Activated T-cell treated with anti-CD3 and anti-CD28 coated beads for 1 hour (primary cell): ENCODE results near the gene DOCK1.

ENCODE experiments used
- DNase-seq: peaks from one replicate; pipeline ENCODE4 v3.0.0-alpha.2; 2020; ENCODE audit warnings: low read depth

Gene DOCK1

DNA sequence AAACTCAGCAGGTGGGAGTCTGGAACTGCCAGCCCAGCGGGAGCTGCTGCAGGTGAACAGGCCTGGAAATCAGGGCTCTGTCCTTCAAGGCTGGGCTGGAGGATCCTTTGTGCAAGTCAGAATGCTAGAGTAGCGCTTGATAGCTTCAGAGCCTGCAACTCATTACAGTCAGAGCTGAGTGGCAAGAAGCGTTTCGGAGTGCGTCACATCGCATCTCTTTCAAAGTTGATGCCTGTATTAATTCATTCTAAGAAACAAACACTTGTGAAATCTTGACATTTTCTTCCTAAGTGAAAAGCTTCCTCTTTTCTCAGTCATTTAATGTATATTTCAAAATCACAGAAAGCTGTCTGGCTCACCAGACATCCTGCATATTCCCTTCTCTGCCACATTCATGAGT is 522.7 kb downstream of the DOCK1 start:
- no peak for DNase-seq

GRCh38 chr10:127428385-127428980 is 523.3 kb downstream of the DOCK1 start:
- DNase-seq, result no peak

- no peak for DNase-seq
Measured at GRCh38 chr10:127429601-127430312, 524.5 kb downstream of the DOCK1 start.

GRCh38 chr10:127431525-127431924 is 526.3 kb downstream of the DOCK1 start:
- DNase-seq, result no peak

DNA sequence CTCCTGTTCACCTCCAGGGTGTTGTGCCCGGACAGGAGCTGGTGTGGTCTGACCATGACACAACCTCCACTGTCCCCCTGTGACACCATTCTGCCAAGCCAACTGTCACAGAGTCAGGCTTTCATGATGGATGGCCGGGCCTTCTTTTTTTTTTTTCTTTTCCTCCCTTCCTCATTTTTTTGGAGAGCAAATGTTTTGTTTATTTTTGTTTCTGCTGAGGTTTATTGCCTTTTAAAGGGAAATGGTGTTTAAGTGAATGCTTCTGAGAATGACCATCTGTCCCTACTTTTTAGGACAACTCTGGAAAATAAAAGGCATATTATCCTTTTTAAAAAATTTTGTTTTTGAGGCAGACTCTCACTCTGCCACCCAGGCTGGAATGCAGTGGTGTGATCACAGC is 528.8 kb downstream of the DOCK1 start:
- no peak for DNase-seq

DNA sequence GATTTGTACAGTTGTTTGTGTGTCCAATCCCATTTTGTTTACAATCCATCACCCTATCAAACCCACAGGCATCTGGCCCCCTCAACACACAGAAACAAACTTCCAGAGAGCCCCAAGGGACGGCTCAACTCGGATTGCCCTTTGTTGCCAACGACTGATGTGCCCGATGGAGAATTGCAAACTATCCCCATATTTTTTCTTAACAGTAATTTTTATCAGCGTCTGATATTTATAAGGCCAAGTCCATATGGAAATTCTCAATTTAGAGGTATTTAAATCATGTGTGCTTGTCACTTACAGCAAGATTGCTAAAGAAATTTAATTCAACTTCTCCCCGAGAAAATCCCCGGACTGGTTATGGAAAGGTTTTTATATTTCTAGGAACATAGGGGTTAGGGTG is 530.0 kb downstream of the DOCK1 start:
- no peak for DNase-seq

- no peak for DNase-seq
Measured at GRCh38 chr10:127440371-127440770, 535.1 kb downstream of the DOCK1 start.

DNA sequence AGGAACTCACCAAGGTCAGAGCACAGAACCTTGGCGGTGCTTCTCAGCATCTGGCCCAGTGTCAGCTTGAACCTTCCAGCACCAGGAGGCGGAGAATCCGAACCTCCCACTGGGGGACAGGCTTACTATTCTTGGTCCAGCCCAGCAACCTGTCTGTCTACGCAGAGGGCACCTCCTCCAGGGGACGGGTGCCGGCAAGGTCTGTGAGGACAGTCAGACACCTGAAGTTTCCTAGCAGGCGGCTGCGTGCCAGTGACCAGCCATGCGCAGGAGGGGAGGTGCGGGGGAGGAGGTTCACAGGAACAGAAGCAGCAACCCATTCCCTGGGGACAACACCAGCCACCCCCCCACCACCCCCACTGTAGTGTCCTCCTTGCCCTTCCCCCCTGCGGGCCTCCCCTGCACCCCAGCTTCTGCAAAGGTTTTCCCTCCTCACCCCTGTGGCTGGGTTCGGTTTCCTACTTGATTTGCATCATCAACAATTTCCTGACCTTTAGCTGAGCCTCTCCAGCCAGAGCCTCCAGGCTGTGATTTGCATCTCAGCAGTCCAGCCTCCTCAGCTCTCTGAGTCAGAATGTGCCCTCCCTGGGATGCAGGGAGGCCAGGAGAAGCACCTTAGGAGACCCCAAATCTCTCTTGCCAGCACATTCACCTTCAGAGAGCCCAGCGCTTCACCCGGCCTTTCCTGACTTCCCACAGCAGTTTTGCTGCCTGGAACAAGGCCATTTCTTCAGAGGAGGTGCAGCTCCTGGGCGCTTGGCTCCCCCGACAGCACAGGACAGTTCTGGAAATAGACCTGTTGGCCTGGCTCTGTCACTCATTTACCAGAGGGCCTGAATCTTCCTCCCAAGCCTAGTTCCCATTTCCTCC is 536.4 kb downstream of the DOCK1 start:
- no peak for DNase-seq

DNA sequence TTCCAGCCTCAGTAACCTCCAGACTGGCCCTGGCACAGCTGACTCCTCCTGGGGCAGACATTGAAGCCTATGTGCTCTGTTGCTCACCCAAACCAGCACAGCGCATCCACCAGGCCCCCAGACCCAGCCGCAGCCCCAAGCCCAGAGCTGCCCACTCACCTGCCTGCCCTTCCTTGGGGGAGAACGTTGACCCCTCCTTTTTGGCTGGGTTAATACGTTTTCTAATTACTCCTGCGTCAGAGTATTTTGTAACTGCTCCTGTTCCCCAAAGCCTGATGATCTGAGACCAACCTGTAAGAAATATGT is 536.9 kb downstream of the DOCK1 start:
- no peak for DNase-seq

- no peak for DNase-seq
Measured at GRCh38 chr10:127444155-127444554, 538.9 kb downstream of the DOCK1 start.

DNA sequence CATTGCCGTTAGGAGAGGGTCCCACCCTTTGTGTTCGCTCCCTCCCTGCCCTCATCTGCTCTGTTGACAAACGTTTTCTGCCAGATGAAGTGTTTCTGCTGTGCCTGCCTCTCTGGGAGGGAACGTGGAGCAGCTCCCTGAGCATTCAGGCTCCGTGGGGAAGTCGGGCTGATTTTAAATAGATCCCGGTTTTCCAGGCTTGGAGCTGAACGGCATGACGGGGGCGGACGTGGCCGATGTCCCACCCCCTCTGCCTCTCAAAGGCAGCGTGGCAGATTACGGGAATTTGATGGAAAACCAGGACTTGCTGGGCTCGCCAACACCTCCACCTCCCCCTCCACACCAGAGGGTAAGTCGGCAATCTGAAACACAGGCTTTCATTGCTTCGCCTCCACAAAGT is 542.0 kb downstream of the DOCK1 start:
- DNase-seq, result no peak

- no peak for DNase-seq
Measured at GRCh38 chr10:127449490-127449889, 544.3 kb downstream of the DOCK1 start.

DNA sequence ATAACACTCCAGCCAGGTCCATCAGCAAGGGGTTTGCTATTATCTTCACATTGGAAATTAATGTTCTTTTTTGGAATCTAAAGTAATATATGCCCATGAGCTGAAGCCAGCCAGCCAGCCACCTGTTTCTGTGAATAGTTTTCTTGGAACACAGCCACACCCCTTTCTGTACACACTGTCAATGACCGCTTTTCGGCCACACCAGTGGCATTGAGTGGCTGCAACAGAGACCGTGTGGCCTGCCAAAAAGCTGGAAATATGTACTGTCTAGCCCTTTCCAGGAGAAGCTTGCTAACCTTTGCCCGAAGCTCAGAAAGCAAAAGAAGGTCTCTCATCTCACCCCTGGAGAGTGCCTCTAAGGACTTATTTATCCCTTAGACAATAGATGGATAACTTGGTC is 545.4 kb downstream of the DOCK1 start:
- no peak for DNase-seq

GRCh38 chr10:127451628-127452027 is 546.4 kb downstream of the DOCK1 start:
- DNase-seq, result no peak

DNA sequence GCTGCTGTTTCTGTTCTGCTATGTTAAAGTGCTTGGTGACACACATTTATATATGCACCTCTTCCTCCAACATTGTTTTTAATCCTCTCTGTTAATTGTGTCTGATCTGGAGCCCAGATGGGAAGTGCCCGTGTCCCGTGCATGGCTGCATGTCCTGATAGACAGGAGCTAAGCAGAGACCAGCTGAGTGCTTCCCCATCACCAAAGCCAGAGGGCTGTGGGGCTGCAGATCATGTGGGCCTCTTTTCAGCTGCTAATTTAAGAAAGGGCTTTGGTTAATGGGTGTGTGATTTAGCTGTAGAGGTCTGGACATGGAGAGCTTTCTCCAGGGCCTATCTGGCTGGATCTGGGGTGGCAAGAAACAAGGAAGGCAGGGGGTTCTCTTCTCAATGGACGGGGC is 547.3 kb downstream of the DOCK1 start:
- no peak for DNase-seq

- no peak for DNase-seq
Measured at GRCh38 chr10:127453706-127454105, 548.5 kb downstream of the DOCK1 start.

DNA sequence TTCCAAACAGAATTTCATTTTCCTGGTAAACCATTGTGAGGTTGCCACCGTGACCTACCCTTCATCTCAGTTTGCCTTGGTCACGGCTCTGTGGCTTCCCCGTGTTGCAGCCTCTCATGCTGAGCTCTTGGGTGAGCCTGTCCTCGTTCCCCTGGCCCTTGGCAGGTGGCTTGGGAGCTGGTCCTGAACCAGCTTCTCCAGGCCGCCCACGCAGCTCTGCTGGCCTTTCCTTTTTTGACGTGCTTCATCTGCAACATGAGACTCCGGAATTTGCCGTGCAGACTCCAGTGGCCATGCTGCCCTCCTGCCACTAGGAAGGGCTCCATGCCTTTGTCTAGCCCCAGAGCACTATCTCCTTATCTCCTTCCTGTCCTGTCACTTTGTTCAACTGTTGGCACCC is 550.9 kb downstream of the DOCK1 start:
- DNase-seq, result no peak

DNA sequence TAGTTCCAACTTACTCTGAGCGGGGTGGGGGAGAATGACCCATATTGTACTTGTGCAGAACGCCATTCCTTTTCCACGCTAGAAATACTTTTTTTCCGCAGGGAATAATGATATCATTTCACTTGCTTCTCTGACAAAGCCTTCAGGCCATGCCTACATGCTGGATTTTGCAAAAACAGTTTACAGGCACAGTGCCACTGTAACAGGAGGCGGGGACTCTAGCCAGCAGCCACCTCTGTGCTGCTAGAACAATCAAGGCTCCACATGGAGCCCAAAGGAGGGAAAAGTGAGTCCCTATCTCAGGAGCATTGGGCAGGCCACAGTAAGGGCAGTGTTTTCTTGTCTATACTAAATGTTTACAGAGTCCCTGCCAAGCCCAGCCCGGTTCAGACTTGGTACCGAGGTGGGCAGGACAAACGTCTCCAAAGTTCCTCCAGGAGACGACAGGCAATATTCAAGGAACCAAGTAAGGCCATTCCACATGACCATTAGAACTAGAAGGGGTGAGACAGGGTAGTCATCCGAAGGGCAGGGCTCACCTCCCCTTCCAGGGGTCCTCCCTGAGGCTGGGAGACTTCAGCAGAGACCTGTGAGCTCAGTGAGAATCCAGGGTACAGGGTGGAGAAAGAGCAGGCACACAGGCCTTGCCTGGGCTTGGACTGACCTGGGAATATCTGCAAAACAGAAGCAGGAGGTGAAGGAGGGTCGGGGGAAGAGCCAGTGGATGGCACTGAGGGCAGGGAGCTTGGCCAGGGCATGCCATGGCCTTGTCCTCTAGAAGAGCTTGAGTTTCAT is 553.0 kb downstream of the DOCK1 start:
- DNase-seq, result no peak

- no peak for DNase-seq
Measured at GRCh38 chr10:127458829-127459228, 553.6 kb downstream of the DOCK1 start.

DNA sequence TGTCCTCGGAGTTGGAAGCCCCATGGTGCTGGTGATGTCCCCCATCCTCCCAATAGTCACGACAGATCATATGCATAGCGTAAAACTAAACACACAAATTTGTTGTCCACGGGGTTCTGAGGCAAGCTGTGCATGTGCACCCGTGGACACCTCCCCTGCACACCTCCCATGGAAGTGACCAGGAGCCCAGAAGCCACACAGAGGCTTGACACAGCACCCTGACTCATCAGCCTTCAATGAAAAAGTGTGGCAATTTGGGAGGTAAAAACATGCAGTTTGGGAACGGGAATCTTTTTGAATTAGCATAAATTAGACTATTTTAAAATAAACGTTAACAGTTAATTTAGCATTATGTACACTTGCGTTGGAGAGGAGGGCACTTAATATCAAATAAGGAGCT is 554.7 kb downstream of the DOCK1 start:
- no peak for DNase-seq

DNA sequence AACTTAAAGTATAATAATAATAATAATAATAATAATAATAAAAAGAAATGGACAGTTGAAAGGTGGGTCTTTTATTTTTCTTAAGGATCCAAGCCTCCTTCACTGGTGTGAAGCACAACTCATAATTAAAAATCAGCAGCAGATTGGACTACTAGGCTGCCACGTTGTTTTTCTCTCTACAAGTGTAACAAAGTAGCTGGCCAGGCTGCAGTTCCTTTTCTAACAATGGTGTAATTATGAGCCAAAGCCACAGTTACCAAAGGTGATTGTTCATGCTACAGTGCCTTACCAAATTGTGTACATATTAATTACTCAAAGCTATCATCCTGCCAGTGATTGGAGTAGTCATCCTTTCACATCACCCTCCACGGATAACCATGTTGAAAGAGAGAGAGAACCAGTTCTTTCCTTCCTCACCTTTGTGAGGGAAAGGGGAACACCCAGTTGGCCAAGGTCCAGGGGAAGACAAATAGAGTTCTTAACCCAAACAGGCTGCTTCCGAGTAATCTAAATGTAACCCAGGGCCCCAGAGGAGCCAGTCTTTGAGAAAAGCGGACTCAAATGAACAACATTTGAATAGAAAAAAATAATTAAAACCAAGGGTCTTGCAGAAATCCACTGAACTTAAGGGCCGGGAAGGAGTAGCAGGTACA is 557.5 kb downstream of the DOCK1 start:
- no peak for DNase-seq

DNA sequence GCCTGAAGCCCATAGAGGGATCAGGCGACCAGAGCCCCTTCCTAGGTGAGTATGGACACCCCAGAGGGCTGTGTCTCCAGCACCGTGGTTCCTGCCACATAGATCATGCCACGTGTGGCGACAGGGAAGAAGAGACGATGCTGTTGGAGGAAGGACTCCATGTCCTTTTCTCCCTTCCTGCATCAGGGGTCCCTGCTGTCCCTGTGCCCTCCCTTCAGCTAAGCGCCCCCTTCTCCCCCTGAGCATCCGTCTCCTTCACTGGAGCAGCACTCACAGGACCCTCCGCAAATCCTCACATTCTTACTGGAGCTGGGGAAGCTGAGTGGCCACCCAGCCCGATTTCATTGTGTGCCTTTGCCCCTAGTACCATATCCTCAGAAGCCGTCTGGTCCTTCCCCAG is 558.3 kb downstream of the DOCK1 start:
- DNase-seq, result no peak
